Measurements from ENCODE around the gene MACROD2.

The MACROD2 gene

GRCh38 chr20:14764511-14765369 lies 769.4 kb downstream of the MACROD2 start:
- DNase-seq (ENCODE audit: low read depth) = no peak

GRCh38 chr20:14765370-14765701 lies 770.0 kb downstream of the MACROD2 start:
- no peak for DNase-seq (ENCODE audit: low read depth)

GRCh38 chr20:14773486-14773885 lies 778.2 kb downstream of the MACROD2 start:
- DNase-seq (ENCODE audit: low read depth) = no peak

- peak; percentile 71 for DNase-seq (ENCODE audit: low read depth)
These were observed 780.5 kb downstream of the MACROD2 start for GRCh38 chr20:14775778-14776177.

- DNase-seq (ENCODE audit: low read depth) = no peak
These were observed 782.3 kb downstream of the MACROD2 start for GRCh38 chr20:14777591-14777990.

- no peak for DNase-seq (ENCODE audit: low read depth)
These were observed 782.8 kb downstream of the MACROD2 start for GRCh38 chr20:14778096-14778495.

GRCh38 chr20:14778875-14779274 lies 783.6 kb downstream of the MACROD2 start:
- no peak for DNase-seq (ENCODE audit: low read depth)

- no peak for DNase-seq (ENCODE audit: low read depth)
These were observed 785.2 kb downstream of the MACROD2 start for GRCh38 chr20:14780508-14780907.

- DNase-seq (ENCODE audit: low read depth) = no peak
These were observed 787.4 kb downstream of the MACROD2 start for GRCh38 chr20:14782731-14783130.

GRCh38 chr20:14783766-14784165 lies 788.5 kb downstream of the MACROD2 start:
- DNase-seq (ENCODE audit: low read depth) = no peak

- DNase-seq (ENCODE audit: low read depth) = no peak
These were observed 789.9 kb downstream of the MACROD2 start for GRCh38 chr20:14785065-14785743.

- no peak for DNase-seq (ENCODE audit: low read depth)
These were observed 794.9 kb downstream of the MACROD2 start for GRCh38 chr20:14790190-14790589.

- DNase-seq (ENCODE audit: low read depth) = peak; percentile 31
These were observed 795.7 kb downstream of the MACROD2 start for GRCh38 chr20:14790771-14791620.

GRCh38 chr20:14792915-14793314 lies 797.6 kb downstream of the MACROD2 start:
- DNase-seq (ENCODE audit: low read depth) = no peak

GRCh38 chr20:14799545-14800216 lies 804.4 kb downstream of the MACROD2 start:
- no peak for DNase-seq (ENCODE audit: low read depth)

- DNase-seq (ENCODE audit: low read depth) = no peak
These were observed 805.5 kb downstream of the MACROD2 start for GRCh38 chr20:14800707-14801425.

- no peak for DNase-seq (ENCODE audit: low read depth)
These were observed 806.4 kb downstream of the MACROD2 start for GRCh38 chr20:14801591-14802325.

GRCh38 chr20:14807224-14807623 lies 811.9 kb downstream of the MACROD2 start:
- DNase-seq (ENCODE audit: low read depth) = no peak

GRCh38 chr20:14815340-14815739 lies 820.0 kb downstream of the MACROD2 start:
- DNase-seq (ENCODE audit: low read depth) = no peak

GRCh38 chr20:14816471-14816870 lies 821.2 kb downstream of the MACROD2 start:
- no peak for DNase-seq (ENCODE audit: low read depth)

- DNase-seq (ENCODE audit: low read depth) = no peak
These were observed 821.8 kb downstream of the MACROD2 start for GRCh38 chr20:14817101-14817500.

Data from non-pigmented ciliary epithelial cell (primary cell).